K562 (cell line): ENCODE measurements around the gene PPP1R10. TPM values are rescaled to one million over a fixed set of nuclear protein-coding genes. Genes with fewer than 3 reads are reported as not detected.

Experiments
- ARNT ChIP-seq, 2 experiments: fragments of 450-650 bp; IDR thresholded peaks; 2 replicates each; pipeline ENCODE4 v1.6.1; 2016; ENCODE audit warnings: mild to moderate bottlenecking in 1 of 2
- BCOR ChIP-seq: fragments of 450-650 bp; IDR thresholded peaks from 2 replicates; pipeline ENCODE4 v1.6.1; 2016
- BRCA1 ChIP-seq, 2 experiments: fragments of 450-650 bp in 1 of 2; sonication (generic) in 1 of 2; formaldehyde crosslinking in 1 of 2; IDR thresholded peaks; 2 replicates each; pipeline versions ENCODE4 v1.5.0 to v1.6.1; 2017 to 2020; ENCODE audit warnings: mild to moderate bottlenecking in 1 of 2, missing genetic modification reagents in 1 of 2
- CBFA2T2 ChIP-seq: fragments of 450-650 bp; conservative IDR thresholded peaks from 2 replicates; pipeline ENCODE4 v1.6.1; 2017; ENCODE audit warnings: mild to moderate bottlenecking
- CC2D1A ChIP-seq: fragments of 450-650 bp; IDR thresholded peaks from 2 replicates; pipeline ENCODE4 v1.6.1; 2017; ENCODE audit warnings: mild to moderate bottlenecking
- CSDE1 ChIP-seq, 2 experiments: fragments of 450-650 bp; IDR thresholded peaks; 2 replicates each; pipeline ENCODE4 v1.6.1; 2016; ENCODE audit warnings: mild to moderate bottlenecking in 1 of 2
- FOXA3 ChIP-seq, 2 experiments: fragments of 450-650 bp in 1 of 2; sonication (generic) in 1 of 2; formaldehyde crosslinking; IDR thresholded peaks in 1 of 2; conservative IDR thresholded peaks in 1 of 2; 2 replicates each; pipeline versions ENCODE4 v1.4.0 to v1.8.0; 2020 to 2022; ENCODE audit warnings: mild to moderate bottlenecking in 2 of 2, missing genetic modification reagents in 1 of 2
- GATAD2B ChIP-seq: fragments of 450-650 bp; IDR thresholded peaks from 2 replicates; pipeline ENCODE4 v1.6.1; 2017; ENCODE audit warnings: mild to moderate bottlenecking, borderline replicate concordance
- NCOA4 ChIP-seq: fragments of 450-650 bp; IDR thresholded peaks from 2 replicates; pipeline ENCODE4 v1.6.1; 2018; ENCODE audit warnings: mild to moderate bottlenecking; ENCODE audit not compliant: partially characterized antibody
- NFRKB ChIP-seq: fragments of 450-650 bp; IDR thresholded peaks from 2 replicates; pipeline ENCODE4 v1.6.1; 2016; ENCODE audit warnings: low read depth
- PHB2 ChIP-seq: fragments of 450-650 bp; IDR thresholded peaks from 2 replicates; pipeline ENCODE4 v1.6.1; 2017; ENCODE audit warnings: low read depth
- ZNF12 ChIP-seq: sonication (generic); formaldehyde crosslinking; IDR thresholded peaks from 2 replicates; pipeline ENCODE4 v1.4.0; 2020; ENCODE audit warnings: mild to moderate bottlenecking, missing genetic modification reagents
- ZNF699 ChIP-seq: fragments of 250-450 bp; sonication (Bioruptor Pico); IDR thresholded peaks from 2 replicates; pipeline ENCODE4 v1.8.0; 2021; ENCODE audit warnings: mild to moderate bottlenecking, moderate library complexity; ENCODE audit not compliant: insufficient replicate concordance
- polyA plus RNA-seq, 8 experiments: library from polyadenylated mRNA; depleted of rRNA in 4 of 8; stranded (reverse) in 5 of 8; unstranded in 3 of 8; fragments of >200 nt; fragmentation: Nextera tagmentation in 2 of 8; fragmentation: Illumina TruSeq in 1 of 8; extraction: Ambion mirVana in 2 of 8; extraction: Trizol in 1 of 8; gene quantifications; 2 replicates each; pipeline versions ENCODE4 v1.2.1 to v1.2.3, GENCODE V29; 2011 to 2014; ENCODE audit warnings: inconsistent platforms in 1 of 8, missing spikeins in 1 of 8
- total RNA-seq, 7 experiments: library from RNA; depleted of rRNA in 6 of 7; stranded (reverse); fragments of >200 nt in 6 of 7; fragmentation: Illumina TruSeq in 2 of 7; extraction: Trizol in 2 of 7; gene quantifications; 2 replicates each; pipeline versions ENCODE4 v1.2.1 to v1.2.3, GENCODE V29; 2011 to 2021; ENCODE audit warnings: low replicate concordance in 1 of 7
- TF ChIP-seq, protein P1 (sequence below): fragments of 450-650 bp; IDR thresholded peaks from 2 replicates; pipeline ENCODE4 v1.6.1; 2016; ENCODE audit warnings: mild to moderate bottlenecking
- TF ChIP-seq, protein P2 (sequence below), 2 experiments: fragments of 450-650 bp; IDR thresholded peaks; 2 replicates each; pipeline ENCODE4 v1.6.1; 2018; ENCODE audit warnings: mild to moderate bottlenecking in 2 of 2, low read depth in 1 of 2; ENCODE audit not compliant: partially characterized antibody in 2 of 2
- TF ChIP-seq, protein P3 (sequence below), 2 experiments: fragments of 450-650 bp; IDR thresholded peaks; 2 replicates each; pipeline ENCODE4 v1.6.1; 2016
- TF ChIP-seq, protein P4 (sequence below): fragments of 450-650 bp; formaldehyde crosslinking; conservative IDR thresholded peaks from 2 replicates; pipeline ENCODE4 v1.4.0; 2022; ENCODE audit warnings: mild to moderate bottlenecking, missing genetic modification characterization

PPP1R10 gene
- total and polyA plus RNA-seq, 9 of the 15 experiments (the other 6 are each of a cell fraction or from before 2014, with no cell fraction given): 14.1 to 65.5 (median 32.6) TPM

DNA sequence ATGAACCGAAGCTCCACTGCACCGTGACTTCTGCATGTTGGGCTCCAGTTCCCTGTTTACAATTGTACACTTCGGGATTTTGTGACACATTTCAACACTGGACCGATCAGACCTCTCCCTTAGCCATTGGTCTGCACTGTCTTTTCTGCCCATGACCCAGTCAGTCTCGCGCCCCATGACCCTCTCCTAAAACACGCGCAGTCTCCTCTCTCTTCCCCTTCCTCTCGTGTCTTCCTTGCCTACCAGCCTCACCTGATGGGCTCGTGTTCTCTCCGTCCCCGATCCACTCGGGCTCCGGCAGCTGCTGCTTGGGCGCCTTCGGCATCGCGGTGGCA is 46.3 kb downstream of the PPP1R10 start (continued):
- TF ChIP-seq, protein P1, sequence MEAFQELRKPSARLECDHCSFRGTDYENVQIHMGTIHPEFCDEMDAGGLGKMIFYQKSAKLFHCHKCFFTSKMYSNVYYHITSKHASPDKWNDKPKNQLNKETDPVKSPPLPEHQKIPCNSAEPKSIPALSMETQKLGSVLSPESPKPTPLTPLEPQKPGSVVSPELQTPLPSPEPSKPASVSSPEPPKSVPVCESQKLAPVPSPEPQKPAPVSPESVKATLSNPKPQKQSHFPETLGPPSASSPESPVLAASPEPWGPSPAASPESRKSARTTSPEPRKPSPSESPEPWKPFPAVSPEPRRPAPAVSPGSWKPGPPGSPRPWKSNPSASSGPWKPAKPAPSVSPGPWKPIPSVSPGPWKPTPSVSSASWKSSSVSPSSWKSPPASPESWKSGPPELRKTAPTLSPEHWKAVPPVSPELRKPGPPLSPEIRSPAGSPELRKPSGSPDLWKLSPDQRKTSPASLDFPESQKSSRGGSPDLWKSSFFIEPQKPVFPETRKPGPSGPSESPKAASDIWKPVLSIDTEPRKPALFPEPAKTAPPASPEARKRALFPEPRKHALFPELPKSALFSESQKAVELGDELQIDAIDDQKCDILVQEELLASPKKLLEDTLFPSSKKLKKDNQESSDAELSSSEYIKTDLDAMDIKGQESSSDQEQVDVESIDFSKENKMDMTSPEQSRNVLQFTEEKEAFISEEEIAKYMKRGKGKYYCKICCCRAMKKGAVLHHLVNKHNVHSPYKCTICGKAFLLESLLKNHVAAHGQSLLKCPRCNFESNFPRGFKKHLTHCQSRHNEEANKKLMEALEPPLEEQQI: no peak
- TF ChIP-seq CSDE1 (IDR thresholded peaks at IDR 0.05): peak in 1 of 2 experiments; percentile 87; a peak in 2 of 4 replicates
- peak; percentile 35; the same call in 1 of the 2 replicates for TF ChIP-seq CC2D1A
- TF ChIP-seq NFRKB: peak; percentile 33; the same call in 1 of the 2 replicates
- no peak for TF ChIP-seq GATAD2B
- TF ChIP-seq CBFA2T2: no peak
- TF ChIP-seq, protein P2, sequence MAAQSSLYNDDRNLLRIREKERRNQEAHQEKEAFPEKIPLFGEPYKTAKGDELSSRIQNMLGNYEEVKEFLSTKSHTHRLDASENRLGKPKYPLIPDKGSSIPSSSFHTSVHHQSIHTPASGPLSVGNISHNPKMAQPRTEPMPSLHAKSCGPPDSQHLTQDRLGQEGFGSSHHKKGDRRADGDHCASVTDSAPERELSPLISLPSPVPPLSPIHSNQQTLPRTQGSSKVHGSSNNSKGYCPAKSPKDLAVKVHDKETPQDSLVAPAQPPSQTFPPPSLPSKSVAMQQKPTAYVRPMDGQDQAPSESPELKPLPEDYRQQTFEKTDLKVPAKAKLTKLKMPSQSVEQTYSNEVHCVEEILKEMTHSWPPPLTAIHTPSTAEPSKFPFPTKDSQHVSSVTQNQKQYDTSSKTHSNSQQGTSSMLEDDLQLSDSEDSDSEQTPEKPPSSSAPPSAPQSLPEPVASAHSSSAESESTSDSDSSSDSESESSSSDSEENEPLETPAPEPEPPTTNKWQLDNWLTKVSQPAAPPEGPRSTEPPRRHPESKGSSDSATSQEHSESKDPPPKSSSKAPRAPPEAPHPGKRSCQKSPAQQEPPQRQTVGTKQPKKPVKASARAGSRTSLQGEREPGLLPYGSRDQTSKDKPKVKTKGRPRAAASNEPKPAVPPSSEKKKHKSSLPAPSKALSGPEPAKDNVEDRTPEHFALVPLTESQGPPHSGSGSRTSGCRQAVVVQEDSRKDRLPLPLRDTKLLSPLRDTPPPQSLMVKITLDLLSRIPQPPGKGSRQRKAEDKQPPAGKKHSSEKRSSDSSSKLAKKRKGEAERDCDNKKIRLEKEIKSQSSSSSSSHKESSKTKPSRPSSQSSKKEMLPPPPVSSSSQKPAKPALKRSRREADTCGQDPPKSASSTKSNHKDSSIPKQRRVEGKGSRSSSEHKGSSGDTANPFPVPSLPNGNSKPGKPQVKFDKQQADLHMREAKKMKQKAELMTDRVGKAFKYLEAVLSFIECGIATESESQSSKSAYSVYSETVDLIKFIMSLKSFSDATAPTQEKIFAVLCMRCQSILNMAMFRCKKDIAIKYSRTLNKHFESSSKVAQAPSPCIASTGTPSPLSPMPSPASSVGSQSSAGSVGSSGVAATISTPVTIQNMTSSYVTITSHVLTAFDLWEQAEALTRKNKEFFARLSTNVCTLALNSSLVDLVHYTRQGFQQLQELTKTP (IDR thresholded peaks at IDR 0.05; ENCODE audit: low read depth in 1 of 2, partially characterized antibody in 2 of 2): peak in 1 of 2 experiments; percentile 56
- TF ChIP-seq NCOA4: peak; percentile 34
- no peak for TF ChIP-seq ZNF699 (CRISPR knock-in tag)
- no peak for TF ChIP-seq BRCA1 (IDR thresholded peaks at IDR 0.05)
- 0 out of 2 replicates have a peak, but pooled peaks have one; percentile 26 for TF ChIP-seq BRCA1 (CRISPR knock-in tag; IDR thresholded peaks at IDR 0.05)
- TF ChIP-seq ARNT (IDR thresholded peaks at IDR 0.05): peak in 1 of 2 experiments; percentile 25; a peak in 1 of 4 replicates
- TF ChIP-seq, protein P3, sequence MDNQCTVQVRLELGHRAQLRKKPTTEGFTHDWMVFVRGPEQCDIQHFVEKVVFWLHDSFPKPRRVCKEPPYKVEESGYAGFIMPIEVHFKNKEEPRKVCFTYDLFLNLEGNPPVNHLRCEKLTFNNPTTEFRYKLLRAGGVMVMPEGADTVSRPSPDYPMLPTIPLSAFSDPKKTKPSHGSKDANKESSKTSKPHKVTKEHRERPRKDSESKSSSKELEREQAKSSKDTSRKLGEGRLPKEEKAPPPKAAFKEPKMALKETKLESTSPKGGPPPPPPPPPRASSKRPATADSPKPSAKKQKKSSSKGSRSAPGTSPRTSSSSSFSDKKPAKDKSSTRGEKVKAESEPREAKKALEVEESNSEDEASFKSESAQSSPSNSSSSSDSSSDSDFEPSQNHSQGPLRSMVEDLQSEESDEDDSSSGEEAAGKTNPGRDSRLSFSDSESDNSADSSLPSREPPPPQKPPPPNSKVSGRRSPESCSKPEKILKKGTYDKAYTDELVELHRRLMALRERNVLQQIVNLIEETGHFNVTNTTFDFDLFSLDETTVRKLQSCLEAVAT (IDR thresholded peaks at IDR 0.05): peak in 1 of 2 experiments; percentile 50; a peak in 1 of 4 replicates
- TF ChIP-seq BCOR: peak; percentile 14; the same call in 1 of the 2 replicates
- 0 out of 4 replicates have a peak, but pooled peaks of 1 of the 2 experiments have one; percentile 13 for TF ChIP-seq FOXA3 (CRISPR knock-in tag; conservative IDR thresholded peaks at IDR 0.05 in 1 of 2, IDR thresholded peaks at IDR 0.05 in 1 of 2)
- TF ChIP-seq, protein P4, sequence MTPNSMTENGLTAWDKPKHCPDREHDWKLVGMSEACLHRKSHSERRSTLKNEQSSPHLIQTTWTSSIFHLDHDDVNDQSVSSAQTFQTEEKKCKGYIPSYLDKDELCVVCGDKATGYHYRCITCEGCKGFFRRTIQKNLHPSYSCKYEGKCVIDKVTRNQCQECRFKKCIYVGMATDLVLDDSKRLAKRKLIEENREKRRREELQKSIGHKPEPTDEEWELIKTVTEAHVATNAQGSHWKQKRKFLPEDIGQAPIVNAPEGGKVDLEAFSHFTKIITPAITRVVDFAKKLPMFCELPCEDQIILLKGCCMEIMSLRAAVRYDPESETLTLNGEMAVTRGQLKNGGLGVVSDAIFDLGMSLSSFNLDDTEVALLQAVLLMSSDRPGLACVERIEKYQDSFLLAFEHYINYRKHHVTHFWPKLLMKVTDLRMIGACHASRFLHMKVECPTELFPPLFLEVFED (CRISPR knock-in tag): no peak
- TF ChIP-seq PHB2: peak; percentile 52; the same call in 1 of the 2 replicates
- TF ChIP-seq ZNF12 (CRISPR knock-in tag): 0 out of 2 replicates have a peak, but pooled peaks have one; percentile 30
